DMS79 treated with DMSO at 0.1 percent for 48 hours (cell line): ENCODE data around the gene PRSS22.

ENCODE experiments used
- DNase-seq: peaks from one replicate; lab custom pipeline; 2025; lab: John Stamatoyannopoulos, UW

Gene PRSS22

DNA sequence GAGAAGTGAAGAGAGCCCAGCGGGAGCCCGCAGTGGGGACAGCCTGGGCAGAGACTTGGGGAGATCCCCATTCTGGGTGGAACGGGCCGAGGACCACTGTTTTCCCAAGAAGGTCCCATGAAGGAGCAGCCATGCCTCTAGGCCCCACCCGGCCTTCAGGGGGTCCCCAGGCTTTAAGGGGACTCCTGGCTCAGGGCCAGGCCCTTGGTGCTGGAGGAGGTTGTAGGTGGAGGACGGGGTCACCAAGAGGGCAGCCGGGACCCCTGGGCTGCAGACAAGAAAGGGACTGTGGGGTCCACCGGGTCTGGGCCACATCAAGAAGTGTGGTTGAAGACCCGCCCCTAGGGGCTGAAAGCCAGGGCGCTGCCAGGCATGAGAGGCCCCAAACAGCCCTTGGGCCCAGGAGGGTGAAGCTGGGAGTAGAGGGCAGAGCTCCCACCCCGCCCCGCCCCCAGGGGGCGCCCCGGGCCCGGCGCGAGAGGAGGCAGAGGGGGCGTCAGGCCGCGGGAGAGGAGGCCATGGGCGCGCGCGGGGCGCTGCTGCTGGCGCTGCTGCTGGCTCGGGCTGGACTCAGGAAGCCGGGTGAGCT is 41.1 kb downstream of the PRSS22 start, which contains the start of gene PRSS21:
PRSS21 (plus strand) TSS at position 487 of the 589 bp plus-strand sequence; CDS start at position 519, 32 bp downstream.
- DNase-seq, result no peak

- DNase-seq, result no peak
Observed at GRCh38 chr16:2815299-2815771, 42.6 kb downstream of the PRSS22 start.

DNA sequence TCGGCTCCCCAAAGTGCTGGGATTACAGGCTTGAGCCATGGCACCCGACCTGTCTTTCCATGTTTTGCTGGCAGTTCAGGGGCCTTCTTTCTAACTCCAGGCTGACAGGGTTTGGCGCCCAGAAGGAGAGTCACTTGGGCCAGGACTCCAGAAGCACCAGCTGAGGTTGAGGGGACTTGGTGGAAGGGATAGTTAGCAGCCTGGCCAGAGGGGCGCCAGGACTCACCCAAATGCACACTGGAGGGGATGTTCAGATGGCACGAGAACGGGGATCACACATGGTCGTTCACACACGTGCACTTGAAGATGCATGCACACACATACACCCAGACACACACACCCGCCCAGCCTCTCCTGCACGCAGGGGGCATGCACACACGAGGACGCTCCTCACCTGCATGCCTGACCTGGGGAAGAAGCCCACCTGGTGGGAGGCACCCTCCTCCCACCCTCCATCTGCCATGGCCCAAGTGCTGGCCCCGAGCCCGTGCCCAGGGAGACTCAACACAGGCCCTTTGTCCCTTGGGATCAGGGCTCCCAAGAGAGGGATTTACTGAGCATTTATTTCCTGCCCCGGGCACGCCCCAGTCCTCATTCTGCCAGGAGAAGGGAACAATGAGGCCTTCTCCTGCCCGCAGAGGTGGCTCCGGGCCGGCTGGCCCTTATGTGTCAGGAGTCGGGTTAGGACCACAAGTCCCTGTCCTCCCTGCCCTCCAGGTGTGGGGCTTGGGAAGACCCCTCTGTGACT is 43.2 kb downstream of the PRSS22 start:
- no peak for DNase-seq

- no peak for DNase-seq
Observed at GRCh38 chr16:2813771-2814221, 44.2 kb downstream of the PRSS22 start.

DNA sequence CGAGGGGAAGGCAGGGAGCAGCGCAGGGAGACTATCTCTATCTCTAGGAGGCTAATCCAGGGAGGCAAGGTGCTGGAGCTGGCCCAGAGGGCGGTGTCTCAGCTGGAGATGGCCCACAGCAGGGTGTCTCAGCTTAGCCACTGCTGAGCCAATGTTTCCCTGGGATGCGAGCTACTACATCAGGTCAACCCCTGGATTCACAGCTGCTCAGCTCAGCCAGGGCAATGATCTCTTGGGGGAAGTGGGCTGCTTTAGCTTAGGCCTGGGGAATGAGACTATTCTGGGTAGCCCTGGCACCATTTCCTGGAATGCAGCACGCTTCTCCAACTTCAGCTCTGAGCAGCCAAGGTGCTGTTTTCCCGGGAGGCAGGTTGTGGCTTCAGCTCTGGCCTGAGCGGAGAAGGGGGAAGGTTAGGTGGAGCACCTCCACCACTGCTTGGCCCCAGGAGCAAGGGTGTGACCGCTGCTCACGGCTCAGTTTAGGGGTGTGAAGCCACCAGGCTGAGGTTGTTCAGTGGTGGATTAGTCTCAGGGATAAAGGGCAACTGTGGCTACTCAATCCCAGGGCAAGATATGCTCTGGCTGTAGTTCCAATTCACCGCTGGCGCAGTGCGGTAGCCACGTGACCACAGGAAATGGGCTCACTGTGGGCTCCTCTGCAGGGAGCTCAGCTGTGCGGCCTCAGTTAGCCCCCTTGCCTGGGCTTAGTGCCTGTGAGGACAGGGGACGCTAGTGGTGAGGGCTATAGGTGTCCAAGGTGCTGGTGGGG is 46.1 kb downstream of the PRSS22 start:
- no peak for DNase-seq

- DNase-seq, result no peak
Observed at GRCh38 chr16:2810651-2811050, 47.3 kb downstream of the PRSS22 start.

DNA sequence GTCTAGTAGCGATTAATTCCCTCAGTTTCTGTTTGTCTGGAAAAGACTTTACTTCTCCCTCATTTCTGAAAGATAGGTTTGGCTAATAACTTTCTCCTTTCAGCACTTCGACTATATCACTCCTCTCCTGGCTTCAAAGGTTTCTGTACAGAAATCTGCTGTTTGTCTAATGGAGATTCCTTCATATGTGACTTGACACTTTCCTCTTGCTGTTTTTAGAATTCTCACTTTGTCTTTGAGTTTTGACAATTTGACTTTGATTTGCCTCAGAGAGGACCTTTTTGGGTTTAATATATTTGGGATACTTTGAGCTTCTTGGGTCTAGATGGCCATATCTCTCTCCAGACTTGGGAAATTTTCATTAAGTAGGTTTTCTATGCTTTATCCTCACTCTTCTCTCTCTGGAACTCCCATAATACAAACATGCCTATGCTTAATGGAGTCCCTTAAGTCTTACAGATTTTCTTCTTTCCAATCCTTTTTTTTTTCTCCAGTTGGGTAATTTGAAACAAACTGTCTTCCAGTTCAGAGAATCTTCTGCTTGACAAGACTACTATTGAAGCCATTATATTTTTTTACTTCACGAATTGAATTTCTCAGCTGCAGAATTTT is 48.7 kb downstream of the PRSS22 start:
- no peak for DNase-seq

GRCh38 chr16:2808181-2808580 is 49.8 kb downstream of the PRSS22 start:
- DNase-seq, result no peak

DNA sequence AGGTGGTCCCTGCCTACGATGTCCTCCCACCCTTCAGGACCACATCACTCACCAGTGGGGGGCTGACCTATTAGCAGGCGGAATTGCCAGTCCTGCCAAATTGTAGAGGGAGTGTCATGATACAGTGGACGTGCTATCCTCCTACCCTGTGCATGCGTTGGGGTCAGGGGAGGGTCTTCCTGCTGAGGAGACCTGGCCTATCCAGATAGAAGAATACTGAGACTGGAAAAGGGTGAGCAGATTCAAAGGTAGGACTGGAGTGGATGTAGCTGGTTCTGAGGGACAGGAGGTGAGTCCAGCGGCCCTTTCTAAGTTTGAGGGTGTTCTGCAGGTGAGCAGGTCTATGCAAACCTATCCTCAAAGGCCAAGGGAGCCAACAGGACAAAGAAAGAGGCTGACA is 51.7 kb downstream of the PRSS22 start:
- DNase-seq, result no peak

GRCh38 chr16:2804728-2805127 is 53.2 kb downstream of the PRSS22 start:
- no peak for DNase-seq

DNA sequence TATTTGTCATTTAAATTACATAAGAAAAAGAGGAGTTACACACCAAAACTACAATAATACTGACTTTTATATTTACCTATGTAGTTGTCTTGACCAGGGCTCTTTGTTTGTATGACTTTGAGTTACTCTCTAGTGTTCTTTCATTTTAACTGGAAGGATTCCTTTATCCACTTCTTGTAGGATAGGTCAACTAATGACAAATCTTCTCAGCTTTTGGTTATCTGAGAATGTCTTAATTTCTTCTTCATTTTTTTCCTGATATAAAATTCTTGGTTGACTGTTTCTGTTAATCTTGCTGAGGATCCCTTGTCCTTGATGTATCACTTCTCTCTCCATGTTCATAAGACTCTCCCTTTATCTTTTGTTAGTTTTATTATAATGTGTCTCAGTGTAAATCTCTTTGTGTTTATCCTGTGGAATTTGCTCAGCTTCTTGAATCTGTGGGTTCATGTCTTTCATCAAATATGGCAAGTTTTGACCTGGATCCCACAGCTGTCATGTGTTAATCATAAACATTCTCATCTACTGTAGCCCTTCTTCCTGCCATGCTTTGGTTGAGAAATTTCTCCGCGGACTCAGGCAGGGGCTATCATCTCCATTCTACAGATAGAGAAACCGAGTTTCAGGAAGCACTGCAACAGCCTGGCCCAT is 54.3 kb downstream of the PRSS22 start:
- no peak for DNase-seq
